Inflammatory macrophage (primary cell): ENCODE data around the gene TEAD1.

ENCODE experiments used
- DNase-seq, 2 donors: peaks; one replicate each; pipeline ENCODE4 v3.0.0-alpha.2; 2020 to 2022

Gene TEAD1

GRCh38 chr11:12815931-12816494 is 141.8 kb downstream of the TEAD1 start:
- DNase-seq, result no peak

GRCh38 chr11:12817681-12818332 is 143.6 kb downstream of the TEAD1 start:
- no peak for DNase-seq

- DNase-seq, result no peak
Observed at GRCh38 chr11:12818333-12819015, 144.3 kb downstream of the TEAD1 start.

- DNase-seq, result no peak
Observed at GRCh38 chr11:12822392-12823022, 148.3 kb downstream of the TEAD1 start.

GRCh38 chr11:12824281-12825041 is 150.2 kb downstream of the TEAD1 start:
- DNase-seq, result no peak

- DNase-seq, result no peak
Observed at GRCh38 chr11:12826441-12826840, 152.2 kb downstream of the TEAD1 start.

- DNase-seq, result no peak
Observed at GRCh38 chr11:12827369-12827768, 153.1 kb downstream of the TEAD1 start.

- DNase-seq, result no peak
Observed at GRCh38 chr11:12827929-12828812, 153.9 kb downstream of the TEAD1 start.

- no peak for DNase-seq
Observed at GRCh38 chr11:12829131-12829530, 154.9 kb downstream of the TEAD1 start.

GRCh38 chr11:12829540-12830314 is 155.5 kb downstream of the TEAD1 start:
- no peak for DNase-seq

GRCh38 chr11:12831471-12832202 is 157.4 kb downstream of the TEAD1 start:
- no peak for DNase-seq

- no peak for DNase-seq
Observed at GRCh38 chr11:12832480-12833224, 158.4 kb downstream of the TEAD1 start.

- no peak for DNase-seq
Observed at GRCh38 chr11:12834166-12834565, 159.9 kb downstream of the TEAD1 start.

- DNase-seq, result no peak
Observed at GRCh38 chr11:12834630-12835029, 160.4 kb downstream of the TEAD1 start.

GRCh38 chr11:12835286-12835685 is 161.1 kb downstream of the TEAD1 start:
- no peak for DNase-seq

GRCh38 chr11:12838463-12839123 is 164.4 kb downstream of the TEAD1 start:
- no peak for DNase-seq

- DNase-seq, result no peak
Observed at GRCh38 chr11:12840871-12841660, 166.8 kb downstream of the TEAD1 start.
